Measurements from ENCODE around the gene SNAP25. TPM values are rescaled to one million over a fixed set of nuclear protein-coding genes. Genes with fewer than 3 reads are reported as not detected.

The SNAP25 gene
- total and polyA plus RNA-seq, 9 of the 15 experiments (the other 6 are each of a cell fraction or from before 2014, with no cell fraction given): 0.07 TPM; not detected in 8

- TF ChIP-seq SMAD4 (CRISPR knock-in tag; conservative IDR thresholded peaks at IDR 0.05) (no peak), KAT7 (CRISPR knock-in tag; IDR thresholded peaks at IDR 0.05; ENCODE audit: borderline replicate concordance) (no peak), VEZF1 (CRISPR knock-in tag; IDR thresholded peaks at IDR 0.05) (peak; percentile 86), DPF2 (IDR thresholded peaks at IDR 0.05) (no peak), SPI1 (IDR thresholded peaks at IDR 0.05; ENCODE audit: borderline replicate concordance, low read depth, low read length) (peak; percentile 40; the same call in 1 of the 2 replicates), EZH2 (IDR thresholded peaks at IDR 0.05; ENCODE audit: borderline replicate concordance, low read depth, low read length) (no peak), THRB (CRISPR knock-in tag; conservative IDR thresholded peaks at IDR 0.05) (no peak), THAP12 (CRISPR knock-in tag; IDR thresholded peaks at IDR 0.05) (no peak), NR2C2 (CRISPR knock-in tag; IDR thresholded peaks at IDR 0.05) (no peak), NR2C2 (tag; IDR thresholded peaks at IDR 0.05) (peak; percentile 28; the same call in 1 of the 2 replicates), PURB (CRISPR knock-in tag; IDR thresholded peaks at IDR 0.05; ENCODE audit: low read depth) (no peak), CHD2 (IDR thresholded peaks at IDR 0.05; ENCODE audit: low read depth, low read length) (no peak), CREB1 (IDR thresholded peaks at IDR 0.05) (peak; percentile 63; the same call in 1 of the 2 replicates), CREB1 (CRISPR knock-in tag; IDR thresholded peaks at IDR 0.05) (no peak), SRSF1 (IDR thresholded peaks at IDR 0.05; ENCODE audit: low read depth, low read length) (no peak), MEF2A (IDR thresholded peaks at IDR 0.05; ENCODE audit: control insufficient read depth, low read depth, low read length) (peak; percentile 74; the same call in 1 of the 2 replicates), ATF1 (CRISPR knock-in tag; IDR thresholded peaks at IDR 0.05) (no peak), ATF1 (tag; IDR thresholded peaks at IDR 0.05) (0 out of 2 replicates have a peak, but pooled peaks have one; percentile 21), ZNF280A (IDR thresholded peaks at IDR 0.05; ENCODE audit: low read depth, partially characterized antibody) (no peak), TAF7 (tag; IDR thresholded peaks at IDR 0.05) (no peak), SREBF1 (IDR thresholded peaks at IDR 0.05; ENCODE audit: borderline replicate concordance, low read depth, low read length) (no peak), PHTF2 (CRISPR knock-in tag; IDR thresholded peaks at IDR 0.05) (no peak)
Observed at GRCh38 chr20:10218536-10219451, at the start of gene SNAP25 (continued).
